ENCODE results near the gene IMPA2. TPM values are rescaled to one million over a fixed set of nuclear protein-coding genes. Genes with fewer than 3 reads are reported as not detected.

Gene IMPA2
- total RNA-seq, 3 donors from 2014 or later (not counting 1 experiment from before 2014, with no cell fraction given) = 2.7 to 6.6 (median 3.6) TPM

- ATAC-seq = no peak
- DNase-seq = no peak
- 73% methylated on average over 3 of the region's 3 CpGs for WGBS (ENCODE audit: insufficient coverage)
- Histone ChIP-seq H3K4me3 (ENCODE audit: low read length) (no peak overlapping the region), H3K36me3 (ENCODE audit: control insufficient read depth, insufficient read depth, low read length) (no peaks in the 10 kb centered on the region), H3K4me1 (ENCODE audit: control insufficient read depth, insufficient read depth, low read length) (peaks cover 5% of the 10 kb centered on the region), H3K27ac (ENCODE audit: low read length) (no peak overlapping the region), H3K9me3 (ENCODE audit: control insufficient read depth, insufficient read depth, low read length) (no peaks in the 10 kb centered on the region), H3K27me3 (ENCODE audit: control insufficient read depth, insufficient read depth, low read length) (no peaks in the 10 kb centered on the region)
- intact Hi-C loops (cut with micrococcal nuclease) = no loop called here
- H3K36me3 Mint-ChIP-seq = no peaks in the 10 kb centered on the region
- TF ChIP-seq, protein P1, sequence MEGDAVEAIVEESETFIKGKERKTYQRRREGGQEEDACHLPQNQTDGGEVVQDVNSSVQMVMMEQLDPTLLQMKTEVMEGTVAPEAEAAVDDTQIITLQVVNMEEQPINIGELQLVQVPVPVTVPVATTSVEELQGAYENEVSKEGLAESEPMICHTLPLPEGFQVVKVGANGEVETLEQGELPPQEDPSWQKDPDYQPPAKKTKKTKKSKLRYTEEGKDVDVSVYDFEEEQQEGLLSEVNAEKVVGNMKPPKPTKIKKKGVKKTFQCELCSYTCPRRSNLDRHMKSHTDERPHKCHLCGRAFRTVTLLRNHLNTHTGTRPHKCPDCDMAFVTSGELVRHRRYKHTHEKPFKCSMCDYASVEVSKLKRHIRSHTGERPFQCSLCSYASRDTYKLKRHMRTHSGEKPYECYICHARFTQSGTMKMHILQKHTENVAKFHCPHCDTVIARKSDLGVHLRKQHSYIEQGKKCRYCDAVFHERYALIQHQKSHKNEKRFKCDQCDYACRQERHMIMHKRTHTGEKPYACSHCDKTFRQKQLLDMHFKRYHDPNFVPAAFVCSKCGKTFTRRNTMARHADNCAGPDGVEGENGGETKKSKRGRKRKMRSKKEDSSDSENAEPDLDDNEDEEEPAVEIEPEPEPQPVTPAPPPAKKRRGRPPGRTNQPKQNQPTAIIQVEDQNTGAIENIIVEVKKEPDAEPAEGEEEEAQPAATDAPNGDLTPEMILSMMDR (IDR thresholded peaks at IDR 0.05) = no peak
- H3K9me3 Mint-ChIP-seq = no peaks in the 10 kb centered on the region
- no peaks in the 10 kb centered on the region for H3K4me1 Mint-ChIP-seq
- peaks cover 8 to 31% of the 10 kb centered on the region in 2 donors for H3K27me3 Mint-ChIP-seq (ENCODE audit: low read depth in 2 of 2)
- H3K27ac Mint-ChIP-seq = no peak overlapping the region
- H3K4me3 Mint-ChIP-seq = no peak overlapping the region
Measured at GRCh38 chr18:12052866-12053265, 71.6 kb downstream of the IMPA2 start.

GRCh38 chr18:12053289-12053688 lies 72.0 kb downstream of the IMPA2 start:
- Histone ChIP-seq H3K4me3 (ENCODE audit: low read length) (no peak overlapping the region), H3K27ac (ENCODE audit: low read length) (no peak overlapping the region), H3K36me3 (ENCODE audit: control insufficient read depth, insufficient read depth, low read length) (no peaks in the 10 kb centered on the region), H3K4me1 (ENCODE audit: control insufficient read depth, insufficient read depth, low read length) (peaks cover 5% of the 10 kb centered on the region), H3K9me3 (ENCODE audit: control insufficient read depth, insufficient read depth, low read length) (no peaks in the 10 kb centered on the region), H3K27me3 (ENCODE audit: control insufficient read depth, insufficient read depth, low read length) (no peaks in the 10 kb centered on the region)
- TF ChIP-seq, protein P1 (IDR thresholded peaks at IDR 0.05) = no peak
- H3K9me3 Mint-ChIP-seq = no peaks in the 10 kb centered on the region
- no peak overlapping the region for H3K27ac Mint-ChIP-seq
- H3K4me3 Mint-ChIP-seq = no peak overlapping the region
- peaks cover 8 to 31% of the 10 kb centered on the region in 2 donors for H3K27me3 Mint-ChIP-seq (ENCODE audit: low read depth in 2 of 2)
- H3K36me3 Mint-ChIP-seq = no peaks in the 10 kb centered on the region
- 0% methylated on average over 1 of the region's 2 CpGs for WGBS (ENCODE audit: insufficient coverage)
- ATAC-seq (no peak), DNase-seq (no peak)
- H3K4me1 Mint-ChIP-seq = no peaks in the 10 kb centered on the region
- intact Hi-C loops (cut with micrococcal nuclease) = no loop called here

- no peaks in the 10 kb centered on the region for H3K36me3 Mint-ChIP-seq
- H3K9me3 Mint-ChIP-seq = no peaks in the 10 kb centered on the region
- Histone ChIP-seq H3K36me3 (ENCODE audit: control insufficient read depth, insufficient read depth, low read length) (no peaks in the 10 kb centered on the region), H3K9me3 (ENCODE audit: control insufficient read depth, insufficient read depth, low read length) (no peaks in the 10 kb centered on the region), H3K27me3 (ENCODE audit: control insufficient read depth, insufficient read depth, low read length) (no peaks in the 10 kb centered on the region), H3K4me1 (ENCODE audit: control insufficient read depth, insufficient read depth, low read length) (no peaks in the 10 kb centered on the region), H3K27ac (ENCODE audit: low read length) (no peak overlapping the region), H3K4me3 (ENCODE audit: low read length) (no peak overlapping the region)
- DNase-seq = no peak
- no peaks in the 10 kb centered on the region for H3K4me1 Mint-ChIP-seq
- peaks cover 8 to 11% of the 10 kb centered on the region in 2 donors for H3K27me3 Mint-ChIP-seq (ENCODE audit: low read depth in 2 of 2)
- no peak overlapping the region for H3K4me3 Mint-ChIP-seq
- TF ChIP-seq, protein P1 (IDR thresholded peaks at IDR 0.05) = no peak
- intact Hi-C loops (cut with micrococcal nuclease) = no loop called here
- ATAC-seq = no peak
- H3K27ac Mint-ChIP-seq = no peak overlapping the region
- WGBS (ENCODE audit: insufficient coverage) = 74% methylated on average over 13 of the region's 14 CpGs
Measured at GRCh38 chr18:12056034-12056883, 75.0 kb downstream of the IMPA2 start.

Measured in natural killer cell (primary cell).